GM10248 (cell line): ENCODE measurements around the gene IQCN.

Experiments used
- CTCF ChIA-PET: fragments of 300-600 bp; sonication (Branson Sonifier 250); formaldehyde crosslinking; extraction: SDS; loops from one replicate; lab custom pipeline; 2021; ENCODE audit warnings: antibody characterized with exemption; lab: Yijun Ruan, JAX
- POLR2A ChIA-PET: fragments of 350-650 bp; sonication (Branson Sonifier 250); formaldehyde crosslinking; extraction: SDS; loops from one replicate; lab custom pipeline; 2020; ENCODE audit warnings: antibody characterized with exemption; lab: Yijun Ruan, JAX
- DNase-seq: peaks from one replicate; pipeline ENCODE4 v3.0.0; 2012; ENCODE audit errors: extremely low spot score
- CTCF ChIP-seq: IDR thresholded peaks from 2 replicates; pipeline ENCODE4 v1.5.1; 2012; ENCODE audit warnings: mild to moderate bottlenecking, low read depth; ENCODE audit errors: extremely low read depth, missing control alignments, control extremely low read depth

Gene IQCN

GRCh38 chr19:18220632-18221275 lies 53.5 kb downstream of the IQCN start:
- ChIA-PET POLR2A (interaction anchor here (0.7 to 1.6 kb wide), 3 partner anchors 55 to 1983 kb away, joined by 4 to 5 read pairs (median 4); partner anchors contain the start of gene JUND), CTCF (interaction anchor here (0.8 to 6.5 kb wide), 10 partner anchors 10 to 58 kb away, joined by 3 to 57 read pairs (median 4); partner anchors contain the start of genes MPV17L2 and RAB3A)
- no peak for TF ChIP-seq CTCF
- no peak for DNase-seq

- no peak for TF ChIP-seq CTCF
- ChIA-PET CTCF (interaction anchor here (0.8 to 6.5 kb wide), 11 partner anchors 11 to 59 kb away, joined by 3 to 57 read pairs (median 5); partner anchors contain the start of genes MPV17L2 and RAB3A), POLR2A (interaction anchor here (0.6 to 1.6 kb wide), 3 partner anchors 56 to 61 kb away, joined by 3 to 5 read pairs (median 4); partner anchors contain the start of gene JUND)
- DNase-seq: no peak
Measured at GRCh38 chr19:18219911-18220631, 54.2 kb downstream of the IQCN start.

GRCh38 chr19:18218600-18218999 lies 55.7 kb downstream of the IQCN start:
- TF ChIP-seq CTCF: no peak
- ChIA-PET CTCF (interaction anchor here (0.9 to 6.5 kb wide), 9 partner anchors 10 to 243 kb away, joined by 3 to 57 read pairs (median 5); partner anchors contain the start of gene RAB3A), POLR2A (interaction anchor here (0.5 kb wide), 1 partner anchor 56 kb away, joined by 3 read pairs; the partner anchor contains the start of gene IQCN)
- DNase-seq: no peak

- ChIA-PET POLR2A (no interaction called here), CTCF (interaction anchor here (0.9 to 6.5 kb wide), 5 partner anchors 9 to 61 kb away, joined by 3 to 57 read pairs (median 26); partner anchors contain the start of gene RAB3A)
- TF ChIP-seq CTCF: no peak
- no peak for DNase-seq
Measured at GRCh38 chr19:18218159-18218558, 56.1 kb downstream of the IQCN start.

GRCh38 chr19:18216789-18217188 lies 57.5 kb downstream of the IQCN start:
- ChIA-PET POLR2A (no interaction called here), CTCF (no interaction called here)
- TF ChIP-seq CTCF: no peak
- no peak for DNase-seq

- no peak for DNase-seq
- CTCF ChIA-PET: interaction anchor here (1.0 to 1.3 kb wide), 3 partner anchors 10 to 37 kb away, joined by 3 to 7 read pairs (median 3); no protein-coding TSS in a partner anchor
- POLR2A ChIA-PET: no interaction called here
Measured at GRCh38 chr19:18214779-18215433, 59.3 kb downstream of the IQCN start.

More at GRCh38 chr19:18214779-18215433, 59.3 kb downstream of the IQCN start:
- TF ChIP-seq CTCF: no peak
